Kidney capillary endothelial cell (primary cell): Measurements from ENCODE around the gene ANKRD60.

Source experiments
- DNase-seq: peaks from one replicate; pipeline ENCODE4 v3.0.0-alpha.2; 2018; ENCODE audit warnings: low spot score

Gene ANKRD60, protein sequence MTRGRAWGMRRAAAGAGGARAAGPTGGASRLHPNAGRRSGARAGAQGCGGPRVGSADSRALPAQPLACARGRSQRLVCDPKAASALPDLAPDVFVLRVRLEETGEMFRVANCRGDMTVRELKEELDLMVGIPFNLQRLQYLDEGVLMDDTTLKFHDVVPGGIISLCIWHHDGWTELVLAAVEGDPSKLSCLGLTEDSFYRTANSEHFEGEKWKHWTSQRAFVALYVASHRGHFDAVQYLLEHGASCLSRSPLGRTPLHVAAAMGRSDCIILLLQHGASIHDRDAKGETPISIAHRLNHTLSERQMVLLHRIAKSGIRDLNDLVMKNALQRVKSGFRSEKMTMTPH

DNA sequence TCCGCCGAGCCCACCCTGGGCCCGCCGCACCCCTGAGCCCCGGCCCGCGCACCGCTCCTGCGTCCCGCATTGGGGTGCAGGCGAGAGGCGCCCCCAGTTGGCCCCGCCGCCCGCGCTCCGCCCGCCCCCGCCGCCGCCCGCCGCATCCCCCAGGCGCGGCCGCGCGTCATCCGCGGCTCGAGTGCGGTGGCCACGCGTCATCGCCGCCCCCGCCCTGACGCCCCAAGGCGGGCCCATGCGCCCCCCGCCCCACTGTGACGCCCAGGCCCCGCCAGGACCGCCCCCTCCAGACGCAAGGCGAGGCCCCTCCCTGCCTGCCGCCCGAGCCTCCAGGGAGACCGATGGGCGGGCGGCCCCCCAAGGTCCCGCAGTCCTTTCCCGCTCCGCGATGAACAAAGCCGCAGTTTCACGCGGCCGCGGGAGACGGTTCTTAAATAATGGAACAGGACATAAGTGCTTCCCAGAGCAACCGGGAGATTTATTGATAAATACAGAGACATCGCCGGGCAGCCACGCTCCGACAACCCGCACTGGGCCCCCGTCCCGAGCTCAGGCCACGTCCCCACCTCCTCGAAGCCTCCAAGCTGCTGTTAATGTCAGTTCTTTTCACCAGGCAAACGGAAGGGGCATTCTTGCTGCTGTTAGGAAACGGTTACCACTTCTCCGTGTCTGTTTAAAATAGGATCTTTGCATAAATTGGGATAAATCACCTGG lies at the start of gene ANKRD60:
Gene ANKRD60, minus strand, starts transcription at position 170 of the 714 bp plus-strand sequence. Its CDS starts 0 bp downstream, at position 170.
- DNase-seq, result no peak

DNA sequence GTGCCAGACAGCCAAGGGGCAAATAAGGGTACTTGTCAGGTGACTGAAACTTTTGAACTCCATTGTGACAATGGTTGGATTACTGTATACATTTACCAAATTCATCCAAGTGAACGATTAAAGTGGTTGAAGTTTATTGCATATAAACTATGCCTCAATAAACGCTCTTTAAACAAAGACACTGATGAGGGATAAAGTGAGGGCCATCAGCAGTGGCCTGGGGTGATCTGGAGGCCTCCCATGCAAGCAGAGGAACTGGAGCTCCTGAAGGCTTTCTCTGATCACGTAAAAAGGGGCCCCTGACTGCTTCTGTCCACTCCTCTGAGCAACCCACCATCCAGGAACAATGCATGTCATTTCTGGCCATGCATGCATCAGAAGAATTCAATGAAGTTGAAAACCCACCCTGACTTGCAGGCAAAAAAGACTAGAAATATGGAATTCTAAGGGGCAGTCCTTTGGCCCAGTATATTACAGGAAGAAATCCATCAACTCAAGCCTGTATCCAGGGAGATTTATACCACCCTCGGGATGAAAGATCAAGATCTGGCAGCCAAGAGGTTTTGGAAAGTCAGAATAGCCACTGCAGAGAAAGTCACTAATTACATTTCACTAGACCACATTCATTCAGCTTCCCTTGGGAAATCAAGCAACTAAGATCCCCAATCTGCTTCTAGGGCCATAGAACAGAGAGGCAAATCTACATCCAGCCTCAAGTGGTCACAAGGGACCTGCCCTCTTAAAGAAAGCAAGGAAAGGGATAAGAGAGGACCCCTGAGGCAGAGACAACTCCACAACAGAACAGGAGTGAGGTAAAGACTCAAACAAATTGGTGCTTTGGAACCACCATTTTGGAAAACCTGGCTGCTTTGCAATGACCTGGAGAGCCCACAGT lies 49.4 kb upstream of the ANKRD60 start:
- no peak for DNase-seq

DNA sequence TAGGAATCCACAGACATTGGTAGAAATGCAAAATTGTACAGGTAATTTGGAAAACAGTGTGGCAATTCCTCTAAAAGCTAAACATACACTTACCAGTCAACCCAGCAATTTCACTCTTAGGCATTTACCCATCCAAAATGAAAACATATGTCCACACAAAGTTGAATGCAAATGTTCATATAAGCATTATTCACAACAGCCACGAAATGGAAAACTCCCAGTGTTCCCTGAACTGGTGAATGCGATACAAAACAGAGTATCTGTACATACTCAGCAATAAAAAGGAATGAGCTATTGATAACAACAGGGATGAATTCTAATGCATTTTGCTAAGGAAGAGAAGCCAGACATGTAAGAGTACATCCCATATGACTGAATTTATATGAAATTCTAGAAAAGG lies 48.7 kb upstream of the ANKRD60 start:
- no peak for DNase-seq

DNA sequence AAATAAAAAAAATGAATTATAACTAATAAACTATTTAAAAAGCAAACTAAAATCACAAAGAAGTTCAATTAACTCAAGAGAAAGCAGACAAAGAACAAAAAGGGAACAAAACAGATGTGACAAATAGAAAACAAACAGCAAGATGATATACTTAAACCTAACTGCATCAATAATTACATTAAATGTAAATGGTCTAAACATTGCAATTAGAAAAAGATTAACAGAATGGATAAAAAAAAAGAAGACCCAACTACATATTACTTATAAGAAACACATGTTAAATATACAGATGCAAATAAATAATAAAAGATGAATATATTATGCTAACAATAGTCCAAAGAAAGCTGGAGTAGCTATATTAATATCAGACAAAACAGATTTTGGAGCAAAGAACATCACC lies 45.9 kb upstream of the ANKRD60 start:
- no peak for DNase-seq

DNA sequence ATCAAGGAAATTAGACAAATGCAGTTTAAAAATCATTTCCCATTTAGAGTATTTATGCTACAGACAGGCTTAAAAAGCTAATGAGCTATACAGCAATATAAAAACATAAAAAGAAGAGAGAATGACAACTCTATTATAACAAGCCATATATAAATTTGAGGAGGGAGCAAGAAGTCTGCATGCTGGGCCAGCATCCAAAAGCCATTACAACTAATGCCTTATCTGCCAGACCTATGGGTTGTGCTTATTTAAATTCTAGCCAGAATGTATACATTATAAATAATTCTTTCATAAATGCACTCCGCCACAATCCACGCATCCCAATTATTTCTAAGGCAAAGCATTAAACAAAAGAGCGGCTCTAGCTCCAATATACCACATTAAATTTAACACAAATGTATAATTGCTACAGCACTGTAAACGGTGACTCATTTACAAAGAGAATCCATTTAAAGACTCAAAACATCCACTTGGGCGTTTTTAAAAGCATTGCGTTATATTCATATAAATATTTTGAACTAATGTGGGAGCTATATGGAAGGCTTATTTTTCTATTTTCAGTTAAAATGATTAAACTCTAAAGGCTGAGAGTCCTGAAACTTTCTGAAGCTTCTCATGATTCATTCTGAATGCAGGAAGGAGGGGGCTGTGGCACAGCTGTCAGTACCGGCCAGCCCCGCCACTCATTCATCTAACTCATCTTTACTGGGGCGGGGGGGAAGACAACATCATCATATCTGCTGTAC lies 43.3 kb upstream of the ANKRD60 start:
- DNase-seq, result no peak

DNA sequence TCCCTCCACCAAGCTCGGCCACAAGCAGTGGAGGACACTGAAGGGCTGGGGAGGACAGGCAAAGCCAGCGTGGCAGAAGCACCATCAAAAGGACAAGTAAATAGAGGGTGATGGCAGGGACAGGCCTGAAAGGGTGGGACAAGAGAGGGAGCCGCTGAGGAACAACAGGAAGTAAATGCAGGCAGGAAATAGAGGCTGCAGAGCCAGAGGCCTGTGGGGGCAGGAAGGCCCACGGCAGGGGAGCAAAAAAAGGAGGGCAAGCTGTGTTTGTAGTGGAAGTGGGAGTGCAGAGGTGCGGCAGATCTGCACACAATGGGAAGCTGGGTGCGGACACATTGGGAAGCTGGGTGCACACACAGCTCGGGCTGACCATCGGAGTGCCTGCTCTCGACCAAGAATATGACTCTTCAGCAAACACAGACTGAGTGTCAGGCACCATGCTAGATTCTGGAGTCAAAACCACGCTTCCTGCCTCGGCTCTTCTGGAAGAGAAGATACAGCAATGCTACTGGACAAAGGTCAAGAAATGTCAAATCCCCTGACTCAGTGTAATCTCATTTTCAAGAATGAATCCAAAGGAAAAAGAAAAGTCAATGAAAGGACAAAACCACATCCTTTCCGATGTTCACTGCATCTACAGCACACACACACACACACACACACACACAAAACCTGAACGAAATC lies 40.6 kb upstream of the ANKRD60 start:
- peak; percentile 17 for DNase-seq

DNA sequence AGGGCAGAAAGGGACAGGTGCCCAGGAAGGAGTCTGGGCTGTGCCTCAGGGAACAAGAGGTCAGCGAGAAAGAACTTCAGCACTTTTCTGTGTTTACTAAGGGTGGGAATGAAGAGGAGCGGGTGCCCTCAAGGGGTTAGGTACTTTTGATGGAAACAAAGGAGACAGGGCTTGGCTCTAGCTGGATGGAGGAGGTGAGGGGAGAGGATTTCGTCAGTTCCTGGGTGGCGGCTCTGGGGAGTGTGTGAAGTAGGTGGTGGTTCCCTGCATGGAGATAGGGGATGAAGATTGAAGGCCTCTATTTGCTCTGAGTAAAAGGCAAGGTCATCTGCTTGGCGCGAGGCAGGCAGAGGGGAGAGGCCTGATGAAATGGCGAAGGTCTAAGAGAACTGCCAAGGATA lies 40.0 kb upstream of the ANKRD60 start:
- DNase-seq, result no peak

DNA sequence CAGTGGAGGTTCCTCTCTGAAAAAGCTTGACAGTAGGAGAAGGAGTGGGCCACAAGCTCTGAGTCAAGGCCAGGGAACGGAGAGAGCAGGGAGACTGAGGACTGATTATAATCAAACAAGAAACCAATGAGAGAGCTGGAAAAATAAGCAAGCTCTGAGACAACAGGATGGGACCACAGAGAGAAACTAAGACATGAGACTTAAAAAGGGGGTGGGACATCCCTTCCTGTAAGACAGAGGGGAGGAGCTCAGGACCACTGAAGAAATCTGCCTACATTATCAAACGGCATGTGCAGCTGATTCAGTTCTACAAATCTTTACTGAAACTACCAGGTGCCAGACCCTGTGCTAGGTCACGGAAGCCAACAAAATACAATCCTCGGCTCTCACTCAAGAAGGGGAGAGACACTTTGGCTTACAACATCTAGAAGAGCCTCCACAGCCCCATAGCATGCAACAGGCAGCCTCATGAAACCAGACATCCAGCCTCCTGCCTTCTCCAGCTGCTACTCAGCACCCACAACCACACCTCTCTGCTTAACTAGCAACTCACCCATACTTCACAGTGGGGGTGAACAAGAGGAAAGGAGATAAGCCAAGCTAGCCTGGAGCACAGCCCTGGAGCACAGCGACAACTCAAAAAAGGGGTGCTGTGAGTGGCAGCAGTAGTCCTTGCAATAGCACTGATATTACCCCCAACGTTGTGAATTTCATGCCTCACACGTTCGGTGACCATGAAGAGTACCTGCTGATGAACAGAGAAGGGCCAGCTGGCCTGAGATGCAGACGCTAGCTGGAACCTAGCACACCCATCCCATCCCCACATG lies 39.1 kb upstream of the ANKRD60 start:
- DNase-seq, result no peak

DNA sequence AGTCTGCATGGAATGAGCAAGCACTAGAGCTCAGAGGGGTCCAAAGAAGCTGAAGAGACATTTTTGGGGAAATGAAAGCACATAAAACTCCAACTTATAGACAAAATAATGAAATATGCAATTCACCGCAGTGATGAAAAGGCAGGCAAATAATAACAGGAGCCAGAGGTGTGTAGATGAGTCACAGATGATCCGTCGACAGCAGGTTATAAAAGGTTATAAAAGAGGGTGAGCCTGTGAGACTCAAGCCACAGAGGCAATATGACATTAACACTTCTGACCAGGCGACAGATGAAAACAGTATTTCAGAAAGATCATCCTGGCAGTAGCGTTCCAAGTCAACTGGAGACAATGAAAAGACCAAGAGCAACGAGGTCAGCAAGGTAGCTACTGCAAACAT lies 35.8 kb upstream of the ANKRD60 start:
- DNase-seq, result no peak

DNA sequence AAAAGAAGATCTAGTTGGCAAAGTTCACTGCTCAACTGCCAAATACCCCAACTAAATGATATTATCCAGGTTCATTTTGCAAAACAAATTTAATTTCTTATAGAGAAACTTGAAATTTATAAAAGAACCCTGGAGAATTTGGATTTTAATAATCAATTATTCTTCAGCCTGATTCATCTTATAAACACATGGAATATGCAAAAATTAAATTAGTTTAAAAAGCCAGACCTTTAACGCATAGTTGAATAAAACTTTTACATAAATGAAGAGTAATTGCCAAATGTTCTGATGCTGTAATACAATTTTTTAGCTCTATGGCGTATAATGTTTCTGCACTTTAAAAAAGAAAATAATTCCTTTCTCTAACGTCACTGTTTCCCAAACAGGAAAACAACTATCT lies 33.2 kb upstream of the ANKRD60 start:
- DNase-seq, result no peak

DNA sequence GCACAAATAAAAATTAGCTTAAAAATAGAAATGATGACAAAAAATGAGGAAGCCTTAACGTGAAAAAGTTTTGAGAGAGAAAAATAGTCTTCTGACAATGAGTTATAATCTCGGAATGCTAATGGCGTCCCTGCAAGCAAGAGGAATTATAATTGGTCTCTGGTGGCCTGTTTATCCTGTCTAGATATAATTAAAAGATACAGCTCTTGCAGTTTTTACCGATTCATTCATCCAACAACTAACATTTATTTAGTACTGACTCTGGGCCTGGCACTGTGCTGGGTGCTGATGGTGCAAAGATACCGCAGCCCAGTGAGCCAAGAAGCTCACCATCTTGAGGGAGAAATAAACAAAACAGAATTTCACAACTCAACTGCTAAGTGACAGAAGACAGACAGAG lies 31.6 kb upstream of the ANKRD60 start:
- no peak for DNase-seq

DNA sequence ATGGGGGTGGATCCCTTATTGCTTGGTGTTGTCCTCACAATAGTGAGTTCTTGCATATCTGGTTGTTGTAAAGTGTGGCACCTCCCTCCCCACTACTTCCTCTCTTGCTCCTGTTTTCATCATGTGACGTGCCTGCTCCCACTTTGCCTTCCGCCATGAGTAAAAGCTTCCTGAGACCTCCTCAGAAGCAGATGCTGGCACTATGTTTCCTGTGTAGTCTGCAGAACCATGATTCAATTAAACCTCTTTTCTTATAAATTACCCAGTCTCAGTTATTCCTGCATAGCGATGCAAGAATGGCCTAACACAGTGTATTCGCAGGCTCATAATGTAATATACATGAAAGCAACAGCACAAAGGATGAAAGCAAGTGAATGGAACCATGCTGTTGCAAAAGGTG lies 28.4 kb upstream of the ANKRD60 start:
- peak; percentile 49 for DNase-seq

DNA sequence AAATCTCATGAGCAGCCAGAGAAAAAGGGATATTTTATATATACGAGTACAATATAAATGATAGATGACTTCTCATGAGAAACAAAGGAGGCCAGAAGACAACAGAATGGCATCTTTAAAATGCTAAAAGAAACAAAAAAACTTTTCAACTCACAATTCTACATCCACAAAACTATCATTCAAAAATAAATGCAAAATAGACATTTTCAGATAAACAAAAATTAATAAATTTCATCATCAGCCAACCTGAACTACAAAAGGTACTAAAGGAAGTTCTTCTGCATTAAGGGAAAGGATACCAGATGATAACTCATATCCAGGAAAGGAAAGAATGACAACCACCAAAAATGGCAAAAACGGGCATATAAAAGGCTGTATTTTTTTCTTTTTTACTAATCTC lies 27.9 kb upstream of the ANKRD60 start:
- no peak for DNase-seq

DNA sequence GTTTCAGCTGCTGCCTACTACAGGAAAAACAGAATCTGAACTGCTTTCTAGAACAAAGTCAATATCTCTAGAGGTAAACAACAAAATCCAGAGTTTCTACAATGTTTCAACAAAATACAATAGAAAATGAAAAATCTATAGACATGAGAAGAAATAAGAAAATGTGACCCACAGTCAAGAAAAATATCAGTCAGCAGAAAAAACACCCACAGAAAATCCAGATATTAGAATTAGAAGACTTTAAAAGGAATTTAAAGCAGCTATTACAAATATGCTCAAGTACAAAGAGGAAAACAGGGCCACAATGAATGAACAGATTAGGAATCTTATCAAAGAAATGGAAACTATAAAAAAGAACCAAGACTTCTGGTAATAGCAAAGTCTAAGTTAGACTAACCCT lies 26.4 kb upstream of the ANKRD60 start:
- DNase-seq, result no peak

DNA sequence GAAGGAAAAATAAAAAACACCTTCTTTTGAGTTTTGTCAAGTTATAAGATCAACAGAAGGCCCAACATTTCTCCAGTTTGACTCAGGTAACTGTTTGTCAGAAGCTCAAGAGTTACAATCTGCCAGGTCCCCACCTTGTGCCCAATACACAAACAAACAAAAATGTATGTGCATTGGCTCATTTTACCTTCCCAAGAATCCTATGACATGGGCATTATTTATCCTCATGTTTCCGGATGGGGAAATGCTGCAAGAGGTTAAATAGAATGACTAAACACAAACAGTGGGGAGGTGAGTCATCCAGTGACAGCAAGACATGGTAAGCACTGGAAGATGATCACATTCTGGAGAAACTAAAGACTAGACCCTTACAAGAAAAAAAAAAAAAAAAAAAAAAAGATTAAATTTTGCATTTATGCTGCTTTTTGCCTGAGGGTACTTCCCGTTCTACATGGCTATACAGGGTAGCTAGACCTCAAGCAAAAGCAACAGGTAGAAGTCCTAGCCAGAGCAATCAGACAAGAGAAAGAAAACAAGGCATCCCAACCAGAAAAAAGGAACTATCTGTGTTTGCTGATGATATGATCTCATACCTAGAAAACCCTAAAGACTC lies 23.6 kb upstream of the ANKRD60 start:
- peak; percentile 91 for DNase-seq

DNA sequence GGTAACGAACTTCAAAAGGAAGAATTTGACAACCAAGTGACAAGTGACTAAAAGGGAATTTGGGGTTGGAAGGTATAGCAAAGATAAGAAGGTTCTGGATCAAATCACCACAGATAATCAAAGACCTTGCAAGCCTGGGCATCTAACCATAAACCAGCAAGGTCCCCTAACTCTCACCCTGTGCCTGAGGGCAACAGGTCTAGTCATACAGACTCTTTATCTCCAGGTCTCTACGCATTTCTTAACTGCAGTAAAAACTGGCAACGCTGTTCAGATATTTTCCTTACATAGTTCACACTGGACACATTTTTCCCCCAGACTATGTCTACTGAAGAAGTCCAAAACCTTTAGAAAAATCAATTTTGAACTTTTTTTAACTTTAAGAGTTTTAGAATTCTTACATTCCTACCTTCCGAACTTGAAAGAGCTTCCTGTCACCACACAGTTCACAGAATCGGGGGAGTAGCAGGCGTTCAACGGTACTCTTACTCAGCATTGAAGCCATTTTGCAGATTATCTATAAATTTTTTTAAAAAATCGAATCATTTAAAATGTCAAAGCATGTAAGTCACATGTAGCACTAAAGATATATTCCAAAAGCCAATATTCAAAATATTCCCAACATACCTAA lies 23.0 kb upstream of the ANKRD60 start:
- DNase-seq, result no peak

DNA sequence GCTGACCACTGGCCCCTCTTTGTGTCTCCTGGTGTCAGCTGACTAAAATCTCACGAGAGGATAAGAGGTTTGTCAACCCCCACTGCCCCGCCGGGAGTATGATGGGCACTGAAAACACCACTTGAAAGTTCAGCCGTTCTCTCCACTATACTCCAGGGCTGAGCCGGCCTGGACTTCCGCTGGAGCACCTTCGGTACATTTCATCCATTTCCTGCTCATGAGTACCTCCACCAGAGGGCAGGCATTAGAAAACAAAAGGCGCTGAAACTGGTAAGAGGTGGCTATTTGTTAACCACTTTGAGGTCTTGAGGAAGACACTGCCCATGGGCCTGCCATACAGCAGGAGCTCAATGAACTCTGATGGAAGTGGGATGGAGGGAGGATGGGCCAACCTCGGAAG lies 17.9 kb upstream of the ANKRD60 start:
- DNase-seq, result peak; percentile 50

DNA sequence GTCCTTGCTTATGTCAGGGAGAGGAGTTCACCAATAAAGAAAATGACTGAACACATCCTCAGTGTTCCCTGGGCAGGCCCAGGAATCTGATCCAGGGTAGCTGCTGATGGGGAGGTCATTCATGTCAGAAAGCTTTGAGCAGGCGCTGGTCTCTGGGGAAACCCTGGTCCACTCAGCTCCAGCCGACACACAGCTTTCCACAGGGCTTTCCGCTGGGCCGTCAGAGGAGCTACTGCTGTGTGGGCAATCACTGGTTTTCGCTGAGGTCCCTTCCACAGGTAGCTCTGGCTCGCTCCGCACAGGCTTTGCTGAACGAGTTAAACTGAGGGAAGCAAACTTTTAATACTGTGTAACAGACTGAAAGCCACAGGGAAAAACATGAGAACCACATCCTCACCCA lies 17.5 kb upstream of the ANKRD60 start:
- DNase-seq, result no peak

DNA sequence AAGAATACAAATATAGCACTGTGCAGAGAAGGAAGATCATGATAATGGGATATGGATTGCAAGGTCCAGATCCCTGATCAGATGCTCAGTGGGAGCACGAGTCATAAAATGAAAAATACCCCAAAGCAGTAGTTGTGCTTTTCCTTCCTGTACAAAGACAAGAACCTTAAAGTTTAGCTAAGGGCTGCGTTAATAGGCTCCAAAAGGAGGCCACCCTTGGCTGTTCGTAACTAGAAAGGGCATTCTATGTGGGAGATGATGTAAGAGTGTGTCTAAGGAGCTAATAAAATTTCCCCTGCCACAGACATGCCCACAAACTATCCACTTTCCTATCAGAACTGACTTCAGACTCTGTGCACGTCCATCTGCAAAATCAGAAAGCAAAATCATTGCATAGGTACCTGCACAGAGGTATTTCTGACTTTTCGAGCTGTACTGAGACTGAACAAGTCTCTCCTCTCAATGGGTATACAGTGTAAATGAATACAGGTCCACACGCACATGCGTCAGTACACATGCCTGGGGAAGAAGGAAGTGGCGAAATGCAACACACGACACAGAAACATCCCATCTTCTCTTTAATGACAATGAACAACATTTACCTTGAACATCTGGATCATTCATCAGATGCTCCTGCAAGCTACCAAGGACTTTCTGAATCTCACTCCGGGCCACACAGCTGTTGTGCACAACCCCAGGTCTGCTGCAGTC lies 16.9 kb upstream of the ANKRD60 start:
- DNase-seq, result no peak
